Right cardiac atrium (tissue), 5 donors: Measurements from ENCODE around the gene BTRC. TPM values are rescaled to one million over a fixed set of nuclear protein-coding genes. Genes with fewer than 3 reads are reported as not detected.
"Not testable (repeated sequence)": the region's sequence is repeated elsewhere in the genome, so short reads cannot be mapped to it uniquely, and the experiment has no call there.

ENCODE experiments used
- ATAC-seq, 2 donors: fragments of 200-7000 bp; cut with Tn5 transposase; one replicate each; pipeline versions ENCODE4 v1.8.0 to v1.9.1; 2020; ENCODE audit warnings: moderate library complexity in 2 of 2, mild to moderate bottlenecking in 1 of 2
- DNase-seq, 3 donors: peaks; one replicate each; pipeline ENCODE4 v3.0.0-alpha.2; 2020
- H3K27ac ChIP-seq: one replicate; pipeline ENCODE4 v1.5.1; 2013; ENCODE audit warnings: mild to moderate bottlenecking, low read length, control low read depth, moderate library complexity
- H3K27me3 ChIP-seq: one replicate; pipeline ENCODE4 v1.6.1; 2013; ENCODE audit not compliant: control insufficient read depth, insufficient read depth
- H3K4me1 ChIP-seq: one replicate; pipeline ENCODE4 v1.6.1; 2013; ENCODE audit warnings: low read length; ENCODE audit not compliant: control insufficient read depth, insufficient read depth
- H3K4me3 ChIP-seq: one replicate; pipeline ENCODE4 v1.5.1; 2013; ENCODE audit warnings: low read length, control low read depth
- H3K9me3 ChIP-seq: one replicate; pipeline ENCODE4 v1.6.1; 2013; ENCODE audit warnings: low read length; ENCODE audit not compliant: control insufficient read depth
- WGBS: extraction: QIAGEN DNeasy Blood & Tissue Kit; methylation state at CpG from one replicate; pipeline ENCODE4 v1.1.7; 2013; 5-methylcytosine and 5-hydroxymethylcytosine counted together
- intact Hi-C, 4 donors: fragments of 100-400 bp; cut with DNase I; formaldehyde crosslinking; loops; one replicate each; pipeline versions ENCODE4 v1.11.0 to v1.14.0; 2022 to 2023
- polyA plus RNA-seq: library from polyadenylated mRNA; stranded (reverse); fragments of 200-250 nt; gene quantifications from one replicate; pipeline ENCODE4 v1.2.3, GENCODE V29; 2013
- total RNA-seq, 4 donors: library from RNA; stranded (reverse); fragmentation: NEBNext Ultra II Directional; extraction: Animal tissue kit (Norgen Biotek cat#: 25700); gene quantifications; one replicate each; pipeline ENCODE4 v1.2.1, GENCODE V29; 2021
- donor health status: healthy with polysubstance abuse.
- donor health status: DM: no; HTN: yes; CAD: no.
- donor health status: DM: no; HTN: no; CAD: no.
- donor health status: DM: no; HTN: yes; CAD: no; lungs with severe emphysema.
- donor health status: DM: yes; HTN: yes; CAD: no.

Gene BTRC
- total and polyA plus RNA-seq, 5 donors: 11.5 to 35.3 (median 30.5) TPM

- 66% methylated on average over 21 of the region's 21 CpGs for WGBS
- H3K9me3 ChIP-seq: no peaks in the 10 kb centered on the region
- no peak overlapping the region for H3K4me3 ChIP-seq
- H3K4me1 ChIP-seq: no peaks in the 10 kb centered on the region
- no peak overlapping the region for H3K27ac ChIP-seq
- intact Hi-C loops: no loop called here
- H3K27me3 ChIP-seq: no peaks in the 10 kb centered on the region
- DNase-seq (no peak), ATAC-seq (no peak)
These were observed 31.5 kb upstream of the BTRC start for GRCh38 chr10:101322266-101323108.

DNA sequence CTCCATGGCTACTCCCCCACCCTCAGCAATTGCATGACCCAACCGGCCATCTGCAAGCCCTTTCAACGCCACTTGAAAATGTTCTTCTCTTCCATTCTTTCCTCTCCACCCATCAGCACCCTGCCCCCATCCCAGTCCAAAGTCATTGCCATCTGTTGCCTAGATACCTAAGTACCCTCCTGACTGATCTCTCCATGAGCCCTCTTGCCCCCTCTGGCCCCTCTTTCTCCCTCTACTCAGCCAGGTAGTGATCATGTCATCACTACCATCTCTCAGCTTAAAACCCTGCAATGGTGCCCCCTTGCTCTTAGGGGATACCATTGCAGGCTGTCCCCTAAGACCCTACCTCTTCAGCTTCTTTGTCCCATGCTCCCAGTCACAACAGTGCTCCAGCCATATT lies 30.5 kb upstream of the BTRC start:
- Histone ChIP-seq H3K4me3 (no peak overlapping the region), H3K4me1 (no peaks in the 10 kb centered on the region), H3K27ac (no peak overlapping the region), H3K27me3 (no peaks in the 10 kb centered on the region), H3K9me3 (no peaks in the 10 kb centered on the region)
- DNase-seq (no peak), ATAC-seq (no peak)
- intact Hi-C loops: no loop called here
- 82% methylated on average over 2 of the region's 2 CpGs for WGBS

DNA sequence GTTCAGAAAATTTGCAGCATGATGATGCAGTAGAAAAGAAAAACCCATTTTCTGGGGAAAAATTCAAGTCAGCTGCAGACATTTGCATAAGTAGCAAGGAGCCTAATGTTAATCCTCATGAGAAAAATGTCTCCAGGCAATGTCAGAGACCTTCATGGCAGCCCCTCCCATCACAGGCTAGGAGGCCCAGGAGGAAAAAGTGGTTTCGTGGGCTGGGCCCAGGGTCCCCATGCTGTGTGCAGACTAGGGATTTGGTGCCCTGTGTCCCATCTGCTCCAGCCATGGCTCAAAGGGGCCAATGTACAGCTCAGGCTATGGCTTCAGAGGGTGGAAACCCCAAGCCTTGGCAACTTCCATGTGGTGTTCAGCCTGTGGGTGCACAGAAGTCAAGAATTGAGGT lies 26.5 kb upstream of the BTRC start:
- ATAC-seq, H3K27ac ChIP-seq, H3K27me3 ChIP-seq, intact Hi-C loops, H3K4me3 ChIP-seq, DNase-seq, H3K9me3 ChIP-seq, H3K4me1 ChIP-seq: not testable (repeated sequence)
- 83% methylated on average over 1 of the region's 1 CpG for WGBS

GRCh38 chr10:101329341-101330032 lies 24.5 kb upstream of the BTRC start:
- Histone ChIP-seq H3K4me1 (no peaks in the 10 kb centered on the region), H3K4me3 (no peak overlapping the region), H3K27me3 (no peaks in the 10 kb centered on the region), H3K27ac (no peak overlapping the region), H3K9me3 (no peaks in the 10 kb centered on the region)
- 75% methylated on average over 3 of the region's 3 CpGs for WGBS
- intact Hi-C loops: no loop called here
- ATAC-seq: no peak
- DNase-seq: no peak

GRCh38 chr10:101330231-101330630 lies 23.7 kb upstream of the BTRC start:
- intact Hi-C loops: no loop called here
- no peak for DNase-seq
- Histone ChIP-seq H3K4me3 (no peak overlapping the region), H3K9me3 (no peaks in the 10 kb centered on the region), H3K27ac (no peak overlapping the region), H3K27me3 (no peaks in the 10 kb centered on the region), H3K4me1 (no peaks in the 10 kb centered on the region)
- WGBS: 75% methylated on average over 4 of the region's 4 CpGs
- no peak for ATAC-seq

DNA sequence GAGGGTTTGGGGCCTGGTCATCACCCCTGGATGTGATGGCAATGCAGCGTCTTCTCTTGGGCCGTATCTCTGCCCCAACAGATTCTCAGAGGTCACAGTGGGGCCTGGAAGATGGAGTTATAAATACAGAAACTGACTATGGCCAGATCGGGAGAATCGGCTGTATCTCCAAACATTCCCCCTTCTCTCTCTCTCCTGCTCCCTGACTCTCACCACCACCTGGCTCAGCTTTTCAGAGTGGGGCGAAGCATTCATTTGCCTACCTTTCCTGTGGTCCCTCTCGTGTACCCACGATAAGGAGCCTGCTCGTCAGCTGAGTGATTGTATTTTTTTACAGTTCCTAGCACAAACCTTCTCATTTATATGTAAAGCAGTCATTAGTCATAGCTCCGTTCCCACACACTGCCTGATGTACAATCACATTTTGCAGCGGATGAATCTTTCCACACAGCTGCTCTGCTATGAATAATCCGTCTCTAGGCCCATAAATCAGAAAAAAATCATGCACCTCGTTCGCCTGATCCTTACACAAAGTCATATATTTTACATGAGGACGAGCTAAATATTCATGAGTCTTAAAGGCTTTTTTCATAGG lies 23.2 kb upstream of the BTRC start:
- WGBS: 72% methylated on average over 14 of the region's 14 CpGs
- DNase-seq: no peak
- no peak for ATAC-seq
- intact Hi-C loops: no loop called here
- no peaks in the 10 kb centered on the region for H3K4me1 ChIP-seq
- H3K27ac ChIP-seq: no peak overlapping the region
- no peaks in the 10 kb centered on the region for H3K27me3 ChIP-seq
- H3K9me3 ChIP-seq: no peaks in the 10 kb centered on the region
- H3K4me3 ChIP-seq: no peak overlapping the region

GRCh38 chr10:101331956-101332355 lies 22.0 kb upstream of the BTRC start:
- whole genome bisulfite sequencing: 88% methylated on average over 2 of the region's 2 CpGs
- Histone ChIP-seq H3K9me3 (no peaks in the 10 kb centered on the region), H3K4me3 (no peak overlapping the region), H3K4me1 (no peaks in the 10 kb centered on the region), H3K27me3 (no peaks in the 10 kb centered on the region), H3K27ac (no peak overlapping the region)
- no peak for DNase-seq
- intact Hi-C loops: no loop called here
- no peak for ATAC-seq

- H3K4me3 ChIP-seq, H3K27ac ChIP-seq, H3K27me3 ChIP-seq, ATAC-seq, H3K9me3 ChIP-seq, DNase-seq, H3K4me1 ChIP-seq, intact Hi-C loops: not testable (repeated sequence)
- 89% methylated on average over 5 of the region's 5 CpGs for WGBS
These were observed 19.7 kb upstream of the BTRC start for GRCh38 chr10:101334259-101334658.

DNA sequence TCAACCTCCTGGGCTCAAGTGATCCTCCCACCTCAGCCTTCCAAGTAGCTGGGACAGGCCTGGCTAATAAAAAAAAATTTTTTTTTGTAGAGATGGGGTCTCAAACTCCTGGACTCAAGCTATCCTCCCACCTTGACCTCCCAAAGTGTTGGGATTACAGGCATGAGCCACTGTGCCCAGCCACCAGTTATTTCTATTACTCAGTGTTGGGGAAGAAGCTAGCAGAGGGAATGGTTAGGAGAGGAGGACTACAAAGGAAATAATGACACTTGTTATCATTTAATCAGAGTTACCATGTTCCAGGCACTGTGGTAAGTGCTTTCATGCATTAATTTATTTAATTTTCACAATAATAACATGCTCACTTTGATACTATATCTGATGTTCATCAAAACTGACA lies 17.6 kb upstream of the BTRC start:
- Histone ChIP-seq H3K4me3 (no peak overlapping the region), H3K4me1 (no peaks in the 10 kb centered on the region), H3K27me3 (no peaks in the 10 kb centered on the region), H3K9me3 (no peaks in the 10 kb centered on the region), H3K27ac (no peak overlapping the region)
- ATAC-seq (no peak), DNase-seq (no peak)
- intact Hi-C loops: no loop called here

DNA sequence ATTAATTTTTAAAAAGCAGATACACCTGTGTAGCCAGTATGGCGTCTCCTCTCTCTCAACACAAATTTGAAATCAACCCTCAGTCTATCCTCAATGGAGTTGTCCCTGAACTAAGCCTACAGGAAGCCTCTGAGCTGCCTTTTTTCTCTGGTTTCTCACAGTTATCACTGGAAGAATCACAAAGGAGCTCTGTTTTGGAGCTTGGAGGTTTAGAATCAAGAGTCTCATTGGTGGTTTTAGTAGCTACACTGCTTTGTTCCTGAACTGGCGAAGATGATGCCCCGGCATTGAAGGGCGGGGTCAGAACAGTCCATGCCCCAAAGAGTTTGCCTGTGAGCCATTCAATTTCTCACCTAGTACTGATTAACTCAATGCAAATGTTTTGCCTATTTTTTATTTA lies 16.1 kb upstream of the BTRC start:
- Histone ChIP-seq H3K4me3 (no peak overlapping the region), H3K27me3 (no peaks in the 10 kb centered on the region), H3K27ac (no peak overlapping the region), H3K9me3 (no peaks in the 10 kb centered on the region), H3K4me1 (no peaks in the 10 kb centered on the region)
- intact Hi-C loops: no loop called here
- ATAC-seq (no peak), DNase-seq (no peak)
- 87% methylated on average over 4 of the region's 4 CpGs for WGBS

DNA sequence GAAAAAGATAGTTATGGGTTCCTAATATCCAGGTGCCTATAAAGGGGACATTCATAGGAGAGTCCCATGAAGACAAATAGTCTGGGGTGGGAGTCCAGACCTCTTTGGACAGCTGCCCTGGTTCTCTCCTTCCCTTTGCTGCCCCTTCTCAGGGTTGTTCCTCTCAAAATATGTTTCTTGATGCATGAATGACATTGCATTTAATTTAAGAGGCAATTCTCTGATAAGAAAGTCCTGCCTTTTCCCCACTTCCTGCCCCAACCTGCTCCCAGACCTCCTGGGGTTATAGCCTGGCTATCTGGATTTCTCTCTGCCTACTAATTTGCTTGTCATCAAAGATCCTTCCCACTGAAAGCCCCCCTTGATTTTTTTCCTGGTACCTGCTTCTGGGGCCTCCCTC lies 12.5 kb upstream of the BTRC start:
- DNase-seq (no peak), ATAC-seq (no peak)
- Histone ChIP-seq H3K4me3 (no peak overlapping the region), H3K27me3 (no peaks in the 10 kb centered on the region), H3K4me1 (no peaks in the 10 kb centered on the region), H3K9me3 (no peaks in the 10 kb centered on the region), H3K27ac (no peak overlapping the region)
- intact Hi-C loops: no loop called here
